LNCAP (cell line): ENCODE results near the gene SYTL1.

ENCODE experiments used
- TF ChIP-seq, protein P1 (sequence below): fragments of 450-650 bp; IDR thresholded peaks from 2 replicates; pipeline ENCODE4 v1.5.1; 2017; ENCODE audit warnings: mild to moderate bottlenecking

The SYTL1 gene

DNA sequence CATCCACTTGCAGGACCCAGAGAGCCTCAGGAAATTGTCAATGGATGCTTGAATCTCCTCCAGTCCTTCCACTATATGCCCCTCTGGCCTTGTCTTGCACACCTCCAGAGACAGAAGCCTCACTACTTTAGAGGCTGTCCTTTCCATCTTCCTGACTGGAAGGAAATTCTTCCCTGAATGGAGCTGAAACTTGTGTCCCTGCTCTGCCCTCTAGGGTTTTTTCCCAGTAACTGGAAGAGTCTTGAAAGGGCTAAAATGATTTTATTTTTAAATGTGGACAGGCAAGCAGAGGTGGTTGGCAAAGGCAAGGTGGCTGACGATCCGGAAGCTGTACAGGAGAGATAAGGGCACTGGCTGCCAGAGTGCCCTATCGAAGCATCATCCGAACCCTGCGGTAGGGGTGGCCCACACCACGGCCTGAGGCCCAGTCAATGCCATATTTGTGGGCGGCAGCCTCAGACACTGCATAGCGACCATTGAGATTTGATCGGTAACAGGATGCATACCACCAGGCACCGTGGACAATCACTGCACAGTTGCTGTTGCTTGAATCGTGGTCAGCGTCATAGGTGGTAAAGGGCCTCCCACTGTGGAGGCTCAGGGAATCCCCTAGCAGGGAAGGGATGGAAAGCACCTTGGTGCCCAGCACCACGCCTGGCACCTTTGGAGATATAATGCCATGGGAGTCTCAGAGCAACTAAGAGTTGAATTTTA is 27.2 kb downstream of the SYTL1 start:
- TF ChIP-seq, protein P1, sequence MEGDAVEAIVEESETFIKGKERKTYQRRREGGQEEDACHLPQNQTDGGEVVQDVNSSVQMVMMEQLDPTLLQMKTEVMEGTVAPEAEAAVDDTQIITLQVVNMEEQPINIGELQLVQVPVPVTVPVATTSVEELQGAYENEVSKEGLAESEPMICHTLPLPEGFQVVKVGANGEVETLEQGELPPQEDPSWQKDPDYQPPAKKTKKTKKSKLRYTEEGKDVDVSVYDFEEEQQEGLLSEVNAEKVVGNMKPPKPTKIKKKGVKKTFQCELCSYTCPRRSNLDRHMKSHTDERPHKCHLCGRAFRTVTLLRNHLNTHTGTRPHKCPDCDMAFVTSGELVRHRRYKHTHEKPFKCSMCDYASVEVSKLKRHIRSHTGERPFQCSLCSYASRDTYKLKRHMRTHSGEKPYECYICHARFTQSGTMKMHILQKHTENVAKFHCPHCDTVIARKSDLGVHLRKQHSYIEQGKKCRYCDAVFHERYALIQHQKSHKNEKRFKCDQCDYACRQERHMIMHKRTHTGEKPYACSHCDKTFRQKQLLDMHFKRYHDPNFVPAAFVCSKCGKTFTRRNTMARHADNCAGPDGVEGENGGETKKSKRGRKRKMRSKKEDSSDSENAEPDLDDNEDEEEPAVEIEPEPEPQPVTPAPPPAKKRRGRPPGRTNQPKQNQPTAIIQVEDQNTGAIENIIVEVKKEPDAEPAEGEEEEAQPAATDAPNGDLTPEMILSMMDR: no peak

DNA sequence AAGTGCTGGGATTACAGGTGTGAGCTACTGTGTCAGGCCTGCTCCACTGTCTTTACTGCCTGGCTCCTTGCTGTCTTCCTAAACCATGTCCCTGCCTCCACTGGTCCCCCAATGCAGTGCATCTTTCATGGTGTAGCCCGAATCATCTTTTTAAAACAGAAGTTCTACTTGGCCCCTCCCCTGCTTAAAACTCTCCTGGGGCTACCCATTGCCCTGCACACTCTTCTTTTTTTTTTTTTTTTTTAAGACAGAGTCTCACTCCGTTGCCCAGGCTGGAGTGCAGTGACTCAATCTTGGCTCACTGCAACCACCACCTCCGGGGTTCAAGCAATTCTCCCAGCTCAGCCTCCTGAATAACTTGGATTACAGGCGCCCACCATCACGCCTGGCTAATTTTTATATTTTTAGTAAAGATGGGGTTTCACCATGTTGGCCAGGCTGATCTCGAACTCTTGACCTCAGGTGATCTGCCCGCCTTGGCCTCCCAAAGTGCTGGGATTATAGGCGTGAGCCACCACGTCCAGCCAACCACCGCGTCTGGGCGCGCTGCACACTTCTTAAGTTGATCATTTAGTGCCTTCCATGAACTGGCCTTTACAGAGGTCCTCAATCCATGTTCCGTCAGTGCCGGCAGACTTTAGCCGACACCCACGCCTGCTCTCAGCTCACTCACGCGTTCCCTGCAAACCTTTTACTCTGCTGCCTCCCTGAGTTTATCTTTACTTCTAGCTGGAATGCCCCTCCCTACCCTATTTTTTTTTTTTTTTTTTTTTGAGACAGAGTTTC is 30.4 kb downstream of the SYTL1 start:
- TF ChIP-seq, protein P1: no peak

DNA sequence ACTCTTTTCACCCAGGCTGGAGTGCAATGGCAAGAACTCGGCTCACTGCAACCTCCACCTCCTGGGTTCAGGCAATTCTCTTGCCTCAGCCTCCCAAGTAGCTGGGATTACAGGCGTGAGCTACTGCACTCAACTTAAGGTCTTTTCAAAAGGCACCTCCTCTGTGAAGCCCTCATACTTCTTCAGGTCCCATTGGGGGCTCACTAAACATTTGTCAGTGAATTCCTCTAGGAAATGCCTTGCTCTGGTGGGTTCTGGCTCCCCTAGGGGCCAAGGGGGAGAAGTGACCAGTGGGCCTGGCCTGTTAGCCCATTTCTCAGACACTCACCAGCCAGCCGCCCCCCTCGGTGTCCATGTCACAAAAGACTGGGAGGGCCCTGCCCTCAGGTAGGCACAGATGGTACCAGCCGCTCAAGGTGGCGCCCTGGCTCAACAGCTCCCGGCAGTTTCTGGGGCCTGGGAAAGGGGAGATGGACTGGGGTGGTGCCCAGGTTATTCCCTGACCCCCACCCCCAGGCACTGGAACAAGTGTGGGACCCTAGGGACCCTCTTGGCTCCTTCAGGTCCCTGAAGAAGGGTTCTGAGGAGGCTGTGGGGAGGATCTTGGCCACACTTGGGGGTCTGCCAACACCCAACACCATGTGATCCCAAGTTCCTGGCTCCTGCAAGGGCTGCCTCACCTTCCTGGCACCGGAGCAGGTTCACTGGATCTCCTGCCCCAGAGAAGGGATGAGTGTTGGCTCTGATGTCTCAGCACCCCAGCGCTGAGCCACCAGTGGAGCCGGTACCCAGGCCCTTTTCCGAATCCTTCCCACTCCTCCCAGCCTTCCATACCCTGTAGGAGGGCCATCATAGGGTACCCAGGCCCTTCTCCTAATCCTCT is 31.2 kb downstream of the SYTL1 start:
- TF ChIP-seq, protein P1: no peak

DNA sequence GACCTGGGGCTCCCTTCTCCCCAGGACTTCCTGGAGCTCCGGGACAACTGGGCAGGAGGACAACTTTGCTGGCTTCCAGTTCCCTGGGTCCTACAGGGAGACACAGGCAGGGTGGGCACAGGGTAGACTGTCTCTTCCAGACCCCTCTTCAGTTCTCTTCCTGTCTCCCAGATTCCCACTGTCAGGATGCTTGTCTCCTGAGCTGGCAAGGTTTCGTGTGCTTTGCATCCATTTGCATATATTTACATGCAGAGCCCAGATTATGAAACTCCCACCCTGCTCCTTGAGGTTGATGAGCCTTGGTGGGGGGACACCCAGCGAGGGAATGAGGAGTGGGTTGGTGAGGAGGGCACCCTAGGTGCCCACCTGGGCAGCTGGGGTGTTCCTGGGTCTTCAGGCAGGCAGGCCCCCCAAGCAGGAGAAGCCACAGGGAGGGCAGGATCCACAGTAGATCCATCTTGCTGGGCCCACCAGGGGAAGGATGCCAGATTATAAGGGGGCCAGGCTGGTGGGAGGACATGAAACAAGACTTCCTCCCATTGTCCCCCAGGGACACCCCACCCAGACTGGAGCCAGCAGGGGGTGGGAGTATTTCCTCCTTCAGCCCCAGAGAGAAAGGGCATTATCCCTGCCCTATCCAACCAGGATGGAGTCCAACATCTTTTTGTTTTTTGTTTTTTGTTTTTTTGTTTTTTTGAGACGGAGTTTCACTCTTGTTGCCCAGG is 32.7 kb downstream of the SYTL1 start, which contains the start of gene FCN3:
Gene FCN3, minus strand, starts transcription at position 463 of the 725 bp plus-strand sequence. Its CDS starts 6 bp downstream, at position 457.
- TF ChIP-seq, protein P1: no peak

DNA sequence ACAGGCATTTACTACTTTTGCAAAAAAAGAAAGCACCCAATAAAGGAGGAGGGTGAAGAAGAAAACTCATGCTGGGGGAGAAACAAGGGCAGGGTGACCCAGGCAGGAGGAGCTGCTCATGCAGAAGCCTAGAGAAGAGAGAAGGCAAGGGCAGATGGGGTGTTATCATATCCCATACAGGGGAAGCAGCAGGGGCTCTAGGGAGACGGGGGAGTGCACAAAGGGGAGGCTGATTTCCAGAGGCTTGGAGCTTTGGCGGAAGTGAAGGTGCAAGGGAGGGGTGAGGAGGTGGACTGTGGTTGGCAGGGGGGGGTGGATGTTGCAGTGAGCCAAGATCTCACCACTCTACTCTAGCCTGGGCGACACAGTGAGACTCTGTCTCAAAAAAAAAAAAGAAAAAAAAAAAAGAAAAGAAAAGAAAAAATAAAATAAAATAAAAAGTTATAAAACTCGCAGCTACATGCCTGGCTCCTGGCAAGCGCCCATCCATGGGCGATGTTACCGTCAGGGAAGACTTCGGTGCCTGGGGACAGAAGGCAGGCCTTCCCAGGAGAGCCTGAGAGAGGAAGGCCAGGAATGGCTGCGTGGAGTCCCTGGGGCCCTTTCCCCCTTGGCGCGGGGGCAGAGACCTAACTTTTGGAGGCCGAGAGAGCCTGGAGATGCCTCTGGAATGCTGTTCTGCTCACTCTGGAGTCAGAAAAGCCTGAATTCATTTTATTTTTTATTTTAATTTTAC is 36.1 kb downstream of the SYTL1 start:
- TF ChIP-seq, protein P1: no peak

DNA sequence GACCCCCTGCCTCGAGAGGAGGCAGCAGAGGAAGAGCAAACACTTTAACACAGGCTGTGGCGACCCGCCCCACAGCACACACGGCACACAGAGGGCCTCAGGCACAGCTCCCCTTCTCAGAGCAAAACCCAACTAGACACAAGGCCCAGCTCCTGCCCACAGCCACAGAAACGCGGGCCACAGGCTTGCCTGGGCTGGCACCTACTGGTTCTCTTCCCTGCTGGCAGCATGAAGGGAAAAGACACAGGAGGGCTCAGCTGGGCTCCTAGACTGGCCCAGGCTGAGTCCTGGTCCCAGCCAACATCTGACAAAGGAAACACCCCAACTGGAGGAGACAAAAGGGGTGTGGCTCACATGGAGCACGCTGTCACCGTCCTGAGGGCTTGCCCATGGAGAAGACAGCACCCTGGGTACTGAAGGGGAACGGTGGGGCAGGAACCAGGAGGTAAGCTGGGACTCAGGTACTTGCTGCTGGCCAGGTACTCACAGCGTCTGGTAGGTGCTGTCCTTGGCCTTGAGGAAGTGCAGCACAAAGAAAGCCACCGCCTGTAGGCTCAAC is 37.8 kb downstream of the SYTL1 start:
- TF ChIP-seq, protein P1: no peak
